OCI-LY3 (cell line): ENCODE data around the gene LY9.

Source experiments
- H2AFZ ChIP-seq: fragments of 200-600, 300-600 bp; shearing (Covaris generic); 2 replicates; pipeline ENCODE4 v1.6.0; 2014; ENCODE audit warnings: antibody characterized with exemption, low read depth, low read length
- H3K27ac ChIP-seq: fragments of 200-600, 300-600 bp; sonication (generic); 2 replicates; pipeline ENCODE4 v1.5.1; 2014; ENCODE audit warnings: mild to moderate bottlenecking, low read length, moderate library complexity, mixed read lengths
- H3K27me3 ChIP-seq: fragments of 200-600, 300-600 bp; sonication (generic); 2 replicates; pipeline ENCODE4 v1.6.1; 2014; ENCODE audit warnings: low read depth, low read length, mixed read lengths
- H3K36me3 ChIP-seq: fragments of 200-600, 300-600 bp; sonication (generic); replicated peaks from 2 replicates; pipeline ENCODE3; 2014; ENCODE audit warnings: low read depth, low read length, mixed read lengths
- H3K4me1 ChIP-seq: fragments of 300-600, 200-600 bp; sonication (generic); 2 replicates; pipeline ENCODE4 v1.6.1; 2014; ENCODE audit warnings: low read length, mixed read lengths
- H3K4me2 ChIP-seq: fragments of 200-600, 300-600 bp; sonication (generic); 2 replicates; pipeline ENCODE4 v1.6.1; 2014; ENCODE audit warnings: low read length, mixed read lengths
- H3K4me3 ChIP-seq: fragments of 300-600, 200-600 bp; sonication (generic); 2 replicates; pipeline ENCODE4 v1.5.1; 2014; ENCODE audit warnings: antibody characterized with exemption, mild to moderate bottlenecking, low read length, moderate library complexity
- H3K79me2 ChIP-seq: fragments of 300-600, 200-600 bp; shearing (Covaris generic); 2 replicates; pipeline ENCODE4 v1.6.1; 2014; ENCODE audit warnings: mild to moderate bottlenecking, low read length, mixed read lengths
- H3K9ac ChIP-seq: fragments of 300-600, 200-600 bp; shearing (Covaris generic); 2 replicates; pipeline ENCODE4 v1.6.0; 2014; ENCODE audit warnings: mild to moderate bottlenecking, low read length, moderate library complexity
- H3K9me3 ChIP-seq: fragments of 200-600, 300-600 bp; shearing (Covaris generic); 2 replicates; pipeline ENCODE4 v1.6.1; 2014; ENCODE audit warnings: low read length, mixed read lengths; ENCODE audit not compliant: insufficient read depth
- H4K20me1 ChIP-seq: fragments of 200-600, 300-600 bp; sonication (generic); 2 replicates; pipeline ENCODE4 v1.6.1; 2016; ENCODE audit warnings: low read length, mixed read lengths; ENCODE audit not compliant: insufficient read depth
- EZH2phosphoT487 ChIP-seq: fragments of 200-600 bp; shearing (Covaris generic); IDR thresholded peaks from 2 replicates; pipeline ENCODE4 v1.6.1; 2018; ENCODE audit warnings: antibody characterized with exemption, mixed run types, low read depth
- TF ChIP-seq, protein P1 (sequence below): fragments of 200-600, 300-600 bp; sonication (generic); IDR thresholded peaks from 2 replicates; pipeline ENCODE4 v1.5.1; 2014; ENCODE audit warnings: antibody characterized with exemption, low read length, low read depth

Gene LY9

DNA sequence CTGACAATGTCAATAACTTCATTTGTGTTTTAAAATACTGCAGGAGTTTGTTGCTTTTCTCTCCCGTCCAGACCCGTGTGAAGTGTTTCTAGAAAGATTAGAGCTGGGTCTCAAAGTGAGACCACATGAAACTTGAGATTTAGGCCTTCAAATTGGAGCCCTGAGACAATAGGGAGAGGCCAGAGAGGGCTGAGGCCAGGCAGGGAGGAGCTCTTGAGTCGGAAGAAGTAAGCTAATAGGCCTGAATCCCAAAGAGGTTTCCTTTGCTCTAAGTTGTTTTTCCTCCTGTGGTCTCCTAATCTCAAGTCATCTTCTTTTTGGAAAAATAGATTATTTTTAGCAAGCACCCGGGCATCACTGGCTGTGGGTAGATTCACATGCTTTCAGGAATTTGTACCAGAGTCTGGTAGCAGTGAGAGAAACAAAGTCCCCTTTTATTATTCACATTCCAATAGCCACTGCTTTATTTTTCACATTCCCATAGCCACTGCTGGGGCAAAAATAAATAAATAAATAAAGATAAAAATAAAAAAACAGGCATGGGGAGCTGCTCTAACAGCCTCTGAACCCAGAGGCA is 41.1 kb downstream of the LY9 start:
- H3K9me3 ChIP-seq = no peaks in the 10 kb centered on the region
- H3K79me2 ChIP-seq = no peaks in the 10 kb centered on the region
- H3K9ac ChIP-seq = no peak overlapping the region
- no peak overlapping the region for H3K4me3 ChIP-seq
- H3K27me3 ChIP-seq = no peaks in the 10 kb centered on the region
- no peak overlapping the region for H2AFZ ChIP-seq
- TF ChIP-seq EZH2phosphoT487 = no peak
- TF ChIP-seq, protein P1, sequence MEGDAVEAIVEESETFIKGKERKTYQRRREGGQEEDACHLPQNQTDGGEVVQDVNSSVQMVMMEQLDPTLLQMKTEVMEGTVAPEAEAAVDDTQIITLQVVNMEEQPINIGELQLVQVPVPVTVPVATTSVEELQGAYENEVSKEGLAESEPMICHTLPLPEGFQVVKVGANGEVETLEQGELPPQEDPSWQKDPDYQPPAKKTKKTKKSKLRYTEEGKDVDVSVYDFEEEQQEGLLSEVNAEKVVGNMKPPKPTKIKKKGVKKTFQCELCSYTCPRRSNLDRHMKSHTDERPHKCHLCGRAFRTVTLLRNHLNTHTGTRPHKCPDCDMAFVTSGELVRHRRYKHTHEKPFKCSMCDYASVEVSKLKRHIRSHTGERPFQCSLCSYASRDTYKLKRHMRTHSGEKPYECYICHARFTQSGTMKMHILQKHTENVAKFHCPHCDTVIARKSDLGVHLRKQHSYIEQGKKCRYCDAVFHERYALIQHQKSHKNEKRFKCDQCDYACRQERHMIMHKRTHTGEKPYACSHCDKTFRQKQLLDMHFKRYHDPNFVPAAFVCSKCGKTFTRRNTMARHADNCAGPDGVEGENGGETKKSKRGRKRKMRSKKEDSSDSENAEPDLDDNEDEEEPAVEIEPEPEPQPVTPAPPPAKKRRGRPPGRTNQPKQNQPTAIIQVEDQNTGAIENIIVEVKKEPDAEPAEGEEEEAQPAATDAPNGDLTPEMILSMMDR = no peak
- H3K27ac ChIP-seq = no peak overlapping the region
- no peaks in the 10 kb centered on the region for H4K20me1 ChIP-seq
- H3K4me2 ChIP-seq = no peak overlapping the region
- H3K4me1 ChIP-seq = peaks cover 7% of the 10 kb centered on the region
- H3K36me3 ChIP-seq = no peaks in the 10 kb centered on the region

GRCh38 chr1:160837558-160838205 is 41.7 kb downstream of the LY9 start:
- no peaks in the 10 kb centered on the region for H3K27me3 ChIP-seq
- H3K79me2 ChIP-seq = no peaks in the 10 kb centered on the region
- H4K20me1 ChIP-seq = no peaks in the 10 kb centered on the region
- H2AFZ ChIP-seq = no peak overlapping the region
- no peak for TF ChIP-seq EZH2phosphoT487
- TF ChIP-seq, protein P1 = no peak
- H3K9me3 ChIP-seq = no peaks in the 10 kb centered on the region
- peaks cover 7% of the 10 kb centered on the region for H3K4me1 ChIP-seq
- H3K36me3 ChIP-seq = no peaks in the 10 kb centered on the region
- H3K9ac ChIP-seq = no peak overlapping the region
- no peak overlapping the region for H3K4me3 ChIP-seq
- no peak overlapping the region for H3K4me2 ChIP-seq
- H3K27ac ChIP-seq = no peak overlapping the region

DNA sequence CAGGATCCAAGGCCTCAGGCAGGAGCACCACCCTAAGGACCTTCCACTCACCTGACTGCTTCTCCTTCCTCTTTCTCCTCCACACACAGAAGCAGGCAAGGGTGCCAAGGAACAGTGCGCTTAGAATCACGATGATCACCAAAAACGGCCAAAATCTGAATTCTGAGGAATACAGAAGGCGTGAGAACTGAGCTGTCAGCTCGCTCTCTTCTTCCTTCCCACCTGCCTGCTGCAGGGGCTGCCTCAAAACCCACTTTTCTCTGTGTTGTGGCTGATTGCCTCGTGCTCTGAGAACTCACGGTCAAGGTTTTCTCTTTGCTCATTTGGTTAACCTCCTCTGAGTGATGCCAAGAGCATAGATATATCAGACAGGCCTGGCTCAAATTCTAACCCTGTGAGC is 42.9 kb downstream of the LY9 start:
- H3K4me3 ChIP-seq = no peak overlapping the region
- TF ChIP-seq EZH2phosphoT487 = no peak
- TF ChIP-seq, protein P1 = no peak
- no peaks in the 10 kb centered on the region for H3K79me2 ChIP-seq
- no peaks in the 10 kb centered on the region for H3K36me3 ChIP-seq
- H3K27me3 ChIP-seq = no peaks in the 10 kb centered on the region
- no peaks in the 10 kb centered on the region for H3K9me3 ChIP-seq
- no peak overlapping the region for H2AFZ ChIP-seq
- no peak overlapping the region for H3K9ac ChIP-seq
- H3K27ac ChIP-seq = no peak overlapping the region
- H3K4me2 ChIP-seq = no peak overlapping the region
- no peaks in the 10 kb centered on the region for H4K20me1 ChIP-seq
- H3K4me1 ChIP-seq = peaks cover 7% of the 10 kb centered on the region

- H3K27me3 ChIP-seq = no peaks in the 10 kb centered on the region
- H3K4me3 ChIP-seq = no peak overlapping the region
- no peaks in the 10 kb centered on the region for H3K36me3 ChIP-seq
- no peak overlapping the region for H3K4me2 ChIP-seq
- H3K27ac ChIP-seq = no peak overlapping the region
- H4K20me1 ChIP-seq = no peaks in the 10 kb centered on the region
- H2AFZ ChIP-seq = no peak overlapping the region
- H3K79me2 ChIP-seq = no peaks in the 10 kb centered on the region
- no peaks in the 10 kb centered on the region for H3K9me3 ChIP-seq
- no peak overlapping the region for H3K9ac ChIP-seq
- H3K4me1 ChIP-seq = peaks cover 7% of the 10 kb centered on the region
- TF ChIP-seq, protein P1 = no peak
- no peak for TF ChIP-seq EZH2phosphoT487
These were observed 43.8 kb downstream of the LY9 start for GRCh38 chr1:160839746-160840145.
